ENCODE data around the gene ATP10D.
"Not testable (repeated sequence)": the region's sequence is repeated elsewhere in the genome, so short reads cannot be mapped to it uniquely, and the experiment has no call there.

The ATP10D gene

GRCh38 chr4:47535567-47536147, 50.6 kb downstream of the ATP10D start:
- DNase-seq (ENCODE audit: low spot score): no peak

- DNase-seq (ENCODE audit: low spot score): no peak
Observed at GRCh38 chr4:47536966-47537365, 51.9 kb downstream of the ATP10D start.

GRCh38 chr4:47538111-47538824, 53.2 kb downstream of the ATP10D start:
- no peak for DNase-seq (ENCODE audit: low spot score)

GRCh38 chr4:47538825-47539154, 53.7 kb downstream of the ATP10D start:
- no peak for DNase-seq (ENCODE audit: low spot score)

- not testable (repeated sequence) for DNase-seq (ENCODE audit: low spot score)
Observed at GRCh38 chr4:47542640-47543039, 57.6 kb downstream of the ATP10D start.

- DNase-seq (ENCODE audit: low spot score): peak; percentile 36
Observed at GRCh38 chr4:47543331-47543730, 58.3 kb downstream of the ATP10D start.

- DNase-seq (ENCODE audit: low spot score): not testable (repeated sequence)
Observed at GRCh38 chr4:47550357-47550756, 65.3 kb downstream of the ATP10D start.

- DNase-seq (ENCODE audit: low spot score): no peak
Observed at GRCh38 chr4:47550899-47551548, 65.9 kb downstream of the ATP10D start.

- no peak for DNase-seq (ENCODE audit: low spot score)
Observed at GRCh38 chr4:47551682-47552081, 66.6 kb downstream of the ATP10D start.

- DNase-seq (ENCODE audit: low spot score): no peak
Observed at GRCh38 chr4:47553329-47554125, 68.5 kb downstream of the ATP10D start.

- not testable (repeated sequence) for DNase-seq (ENCODE audit: low spot score)
Observed at GRCh38 chr4:47555920-47556319, 70.8 kb downstream of the ATP10D start.

- DNase-seq (ENCODE audit: low spot score): no peak
Observed at GRCh38 chr4:47557255-47557654, 72.2 kb downstream of the ATP10D start.

- DNase-seq (ENCODE audit: low spot score): no peak
Observed at GRCh38 chr4:47560682-47561081, 75.6 kb downstream of the ATP10D start.

- no peak for DNase-seq (ENCODE audit: low spot score)
Observed at GRCh38 chr4:47561331-47561730, 76.3 kb downstream of the ATP10D start.

GRCh38 chr4:47562297-47562696, 77.2 kb downstream of the ATP10D start:
- no peak for DNase-seq (ENCODE audit: low spot score)

- DNase-seq (ENCODE audit: low spot score): no peak
Observed at GRCh38 chr4:47566566-47566965, 81.5 kb downstream of the ATP10D start.

- DNase-seq (ENCODE audit: low spot score): no peak
Observed at GRCh38 chr4:47566969-47567368, 81.9 kb downstream of the ATP10D start.

- DNase-seq (ENCODE audit: low spot score): no peak
Observed at GRCh38 chr4:47567511-47567910, 82.4 kb downstream of the ATP10D start.

GRCh38 chr4:47570816-47571215, 85.7 kb downstream of the ATP10D start:
- DNase-seq (ENCODE audit: low spot score): no peak

- DNase-seq (ENCODE audit: low spot score): no peak
Observed at GRCh38 chr4:47572981-47573380, 87.9 kb downstream of the ATP10D start.

- DNase-seq (ENCODE audit: low spot score): no peak
Observed at GRCh38 chr4:47577779-47578553, 92.9 kb downstream of the ATP10D start.

- DNase-seq (ENCODE audit: low spot score): no peak
Observed at GRCh38 chr4:47579235-47579634, 94.2 kb downstream of the ATP10D start.

All from D341Med (cell line).